Small intestine (tissue), 4 donors: Measurements from ENCODE around the gene DEFB121. TPM values are rescaled to one million over a fixed set of nuclear protein-coding genes. Genes with fewer than 3 reads are reported as not detected.

Experiments
- polyA plus RNA-seq, 4 donors: library from polyadenylated mRNA; stranded (reverse) in 3 of 4; unstranded in 1 of 4; fragments of 200-250 nt in 3 of 4; fragments of 120-200 nt in 1 of 4; gene quantifications; one replicate each; pipeline versions ENCODE4 v1.2.1 to v1.2.3, GENCODE V29; 2013
- donor health status: healthy with polysubstance abuse.
- donor health status: Bipolar disorder and iron deficiency.
- donor health status: healthy.

The DEFB121 gene
- polyA plus RNA-seq, 4 donors: not detected

Other genes starting within 250 kb of the DEFB121 start
- gene DEFB115, start 148.6 kb downstream of the DEFB121 start, polyA plus RNA-seq: not detected
- not detected for gene DEFB116, start 97.6 kb downstream of the DEFB121 start, polyA plus RNA-seq
- not detected for gene DEFB118, start 37.6 kb downstream of the DEFB121 start, polyA plus RNA-seq
- gene DEFB119, start 15.6 kb downstream of the DEFB121 start, polyA plus RNA-seq: under 1 TPM in 1 of 4 donors, not detected in 3; 0.42 TPM
- gene DEFB123, start 34.4 kb upstream of the DEFB121 start, polyA plus RNA-seq: not detected
- gene DEFB124, start 68.9 kb upstream of the DEFB121 start, polyA plus RNA-seq: under 1 TPM in 1 of 4 donors, not detected in 3; 0.18 TPM
- gene REM1, start 69.1 kb upstream of the DEFB121 start, polyA plus RNA-seq: 1 to 10 TPM in 1 of 4 donors, under 1 TPM in 2, not detected in 1; 0.81 to 1.8 (median 0.90) TPM
- gene HM13, start 108.2 kb upstream of the DEFB121 start, polyA plus RNA-seq: 100 to 1,000 TPM in 2 of 4 donors, 10 to 100 TPM in 2; 53.9 to 202 (median 91.8) TPM
- 100 to 1,000 TPM; 215 to 335 (median 277) TPM for gene ID1, start 199.1 kb upstream of the DEFB121 start, polyA plus RNA-seq
- gene COX4I2, start 231.7 kb upstream of the DEFB121 start, polyA plus RNA-seq: 1 to 10 TPM in 1 of 4 donors, under 1 TPM in 1, not detected in 2; 0.81 to 3.7 TPM